ENCODE data around the gene SPRED1. TPM values are rescaled to one million over a fixed set of nuclear protein-coding genes. Genes with fewer than 3 reads are reported as not detected.

The SPRED1 gene
- total and polyA plus RNA-seq, 2 experiments from 2014 or later, result 11.4 to 44.0 TPM

DNA sequence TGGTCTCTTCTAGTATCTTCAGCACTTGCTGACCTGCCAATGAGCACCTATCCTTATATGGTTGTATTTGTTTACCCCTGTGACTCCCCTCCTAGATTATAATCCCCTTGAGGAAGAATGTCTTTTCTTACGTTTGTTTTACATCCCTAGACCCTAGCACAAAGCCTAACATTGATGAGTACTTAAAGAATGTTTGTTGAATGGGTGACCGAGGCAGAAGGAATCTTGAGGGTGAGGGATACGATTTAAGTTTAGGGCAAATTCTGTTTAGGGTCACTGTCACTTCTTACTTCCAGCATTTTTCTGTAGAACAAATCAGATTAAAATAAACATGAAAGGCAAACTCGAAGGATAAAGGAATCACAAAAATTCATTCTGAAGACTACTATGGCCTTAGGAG, 120.4 kb downstream of the SPRED1 start:
- Mint-ChIP-seq H3K4me1 (peaks cover 15% of the 10 kb centered on the region), H3K9me3 (no peaks in the 10 kb centered on the region; the same call in 2 of the 3 replicates), H3K27ac (no peak overlapping the region), H3K27me3 (ENCODE audit: insufficient read depth, low read depth, poor library complexity) (peaks cover under 1% of the 10 kb centered on the region), H3K4me3 (no peak overlapping the region), H3K36me3 (ENCODE audit: low read depth) (no peaks in the 10 kb centered on the region)
- no peak for TF ChIP-seq CREB1 (CRISPR knock-in tag; IDR thresholded peaks at IDR 0.05; ENCODE audit: low read depth)
- TF ChIP-seq, protein P1, sequence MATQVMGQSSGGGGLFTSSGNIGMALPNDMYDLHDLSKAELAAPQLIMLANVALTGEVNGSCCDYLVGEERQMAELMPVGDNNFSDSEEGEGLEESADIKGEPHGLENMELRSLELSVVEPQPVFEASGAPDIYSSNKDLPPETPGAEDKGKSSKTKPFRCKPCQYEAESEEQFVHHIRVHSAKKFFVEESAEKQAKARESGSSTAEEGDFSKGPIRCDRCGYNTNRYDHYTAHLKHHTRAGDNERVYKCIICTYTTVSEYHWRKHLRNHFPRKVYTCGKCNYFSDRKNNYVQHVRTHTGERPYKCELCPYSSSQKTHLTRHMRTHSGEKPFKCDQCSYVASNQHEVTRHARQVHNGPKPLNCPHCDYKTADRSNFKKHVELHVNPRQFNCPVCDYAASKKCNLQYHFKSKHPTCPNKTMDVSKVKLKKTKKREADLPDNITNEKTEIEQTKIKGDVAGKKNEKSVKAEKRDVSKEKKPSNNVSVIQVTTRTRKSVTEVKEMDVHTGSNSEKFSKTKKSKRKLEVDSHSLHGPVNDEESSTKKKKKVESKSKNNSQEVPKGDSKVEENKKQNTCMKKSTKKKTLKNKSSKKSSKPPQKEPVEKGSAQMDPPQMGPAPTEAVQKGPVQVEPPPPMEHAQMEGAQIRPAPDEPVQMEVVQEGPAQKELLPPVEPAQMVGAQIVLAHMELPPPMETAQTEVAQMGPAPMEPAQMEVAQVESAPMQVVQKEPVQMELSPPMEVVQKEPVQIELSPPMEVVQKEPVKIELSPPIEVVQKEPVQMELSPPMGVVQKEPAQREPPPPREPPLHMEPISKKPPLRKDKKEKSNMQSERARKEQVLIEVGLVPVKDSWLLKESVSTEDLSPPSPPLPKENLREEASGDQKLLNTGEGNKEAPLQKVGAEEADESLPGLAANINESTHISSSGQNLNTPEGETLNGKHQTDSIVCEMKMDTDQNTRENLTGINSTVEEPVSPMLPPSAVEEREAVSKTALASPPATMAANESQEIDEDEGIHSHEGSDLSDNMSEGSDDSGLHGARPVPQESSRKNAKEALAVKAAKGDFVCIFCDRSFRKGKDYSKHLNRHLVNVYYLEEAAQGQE (IDR thresholded peaks at IDR 0.05; ENCODE audit: unreplicated experiment), result no peak
- TF ChIP-seq CTCF (conservative IDR thresholded peaks at IDR 0.05; ENCODE audit: low read depth in 2 of 2), result no peak
- no peak for TF ChIP-seq ZNF331 (CRISPR knock-in tag; IDR thresholded peaks at IDR 0.05; ENCODE audit: low read depth)
- H3K4me2 ChIP-seq, result no peak overlapping the region
- H3K27ac ChIP-seq (ENCODE audit: low read depth), result no peak overlapping the region
- H3K36me3 ChIP-seq (ENCODE audit: insufficient read depth), result no peaks in the 10 kb centered on the region
- no peak overlapping the region for H2AFZ ChIP-seq
- no peaks in the 10 kb centered on the region for H4K20me1 ChIP-seq (replicated peaks; ENCODE audit: insufficient read depth)
- no peaks in the 10 kb centered on the region for H3K79me2 ChIP-seq (replicated peaks; ENCODE audit: insufficient read depth)
- H3K27me3 ChIP-seq (ENCODE audit: insufficient read depth), result no peaks in the 10 kb centered on the region
- H3F3A ChIP-seq (replicated peaks; ENCODE audit: low read depth), result no peaks in the 10 kb centered on the region
- DNase-seq (ENCODE audit: low spot score) (no peak), ATAC-seq (no peak)
- H3K9me2 ChIP-seq (ENCODE audit: insufficient read depth), result peaks cover 9% of the 10 kb centered on the region; the same call in 1 of the 2 replicates
- no peak overlapping the region for H3K4me3 ChIP-seq
- no peaks in the 10 kb centered on the region for H3K4me1 ChIP-seq (ENCODE audit: insufficient read depth)

- H3K4me3 ChIP-seq, result no peak overlapping the region
- H3K27me3 Mint-ChIP-seq (ENCODE audit: insufficient read depth, low read depth, poor library complexity), result peaks cover 2% of the 10 kb centered on the region
- no peak for TF ChIP-seq ZNF462 (CRISPR knock-in tag; IDR thresholded peaks at IDR 0.05)
- no peak for TF ChIP-seq NANOG (IDR thresholded peaks at IDR 0.05; ENCODE audit: borderline replicate concordance)
- TF ChIP-seq ZNF331 (CRISPR knock-in tag; IDR thresholded peaks at IDR 0.05; ENCODE audit: low read depth), result no peak
These were observed 121.4 kb downstream of the SPRED1 start for GRCh38 chr15:38374029-38374428.

More at GRCh38 chr15:38374029-38374428, 121.4 kb downstream of the SPRED1 start:
- no peak overlapping the region for H3K27ac ChIP-seq (ENCODE audit: low read depth)
- no peak for DNase-seq (ENCODE audit: low spot score)
- H3K27ac Mint-ChIP-seq, result no peak overlapping the region
- H3K4me1 Mint-ChIP-seq, result peaks cover 16% of the 10 kb centered on the region
- H4K20me1 ChIP-seq (replicated peaks; ENCODE audit: insufficient read depth), result no peaks in the 10 kb centered on the region
- no peak overlapping the region for H2AFZ ChIP-seq
- H3K36me3 ChIP-seq (ENCODE audit: insufficient read depth), result no peaks in the 10 kb centered on the region
- no peak overlapping the region for H3K4me2 ChIP-seq
- no peak overlapping the region for H3K4me3 Mint-ChIP-seq
- no peaks in the 10 kb centered on the region for H3K4me1 ChIP-seq (ENCODE audit: insufficient read depth)
- H3K36me3 Mint-ChIP-seq (ENCODE audit: low read depth), result no peaks in the 10 kb centered on the region
- peaks cover 9% of the 10 kb centered on the region; the same call in 1 of the 2 replicates for H3K9me2 ChIP-seq (ENCODE audit: insufficient read depth)
- no peaks in the 10 kb centered on the region for H3F3A ChIP-seq (replicated peaks; ENCODE audit: low read depth)
- no peaks in the 10 kb centered on the region; the same call in 2 of the 3 replicates for H3K9me3 Mint-ChIP-seq
- no peak for ATAC-seq
- H3K79me2 ChIP-seq (replicated peaks; ENCODE audit: insufficient read depth), result no peaks in the 10 kb centered on the region
- H3K27me3 ChIP-seq (ENCODE audit: insufficient read depth), result no peaks in the 10 kb centered on the region

Data from GM23338 (cell line).